ENCODE results near the gene NR2F1.
"Not testable (repeated sequence)": the region's sequence is repeated elsewhere in the genome, so short reads cannot be mapped to it uniquely, and the experiment has no call there.

The NR2F1 gene

DNA sequence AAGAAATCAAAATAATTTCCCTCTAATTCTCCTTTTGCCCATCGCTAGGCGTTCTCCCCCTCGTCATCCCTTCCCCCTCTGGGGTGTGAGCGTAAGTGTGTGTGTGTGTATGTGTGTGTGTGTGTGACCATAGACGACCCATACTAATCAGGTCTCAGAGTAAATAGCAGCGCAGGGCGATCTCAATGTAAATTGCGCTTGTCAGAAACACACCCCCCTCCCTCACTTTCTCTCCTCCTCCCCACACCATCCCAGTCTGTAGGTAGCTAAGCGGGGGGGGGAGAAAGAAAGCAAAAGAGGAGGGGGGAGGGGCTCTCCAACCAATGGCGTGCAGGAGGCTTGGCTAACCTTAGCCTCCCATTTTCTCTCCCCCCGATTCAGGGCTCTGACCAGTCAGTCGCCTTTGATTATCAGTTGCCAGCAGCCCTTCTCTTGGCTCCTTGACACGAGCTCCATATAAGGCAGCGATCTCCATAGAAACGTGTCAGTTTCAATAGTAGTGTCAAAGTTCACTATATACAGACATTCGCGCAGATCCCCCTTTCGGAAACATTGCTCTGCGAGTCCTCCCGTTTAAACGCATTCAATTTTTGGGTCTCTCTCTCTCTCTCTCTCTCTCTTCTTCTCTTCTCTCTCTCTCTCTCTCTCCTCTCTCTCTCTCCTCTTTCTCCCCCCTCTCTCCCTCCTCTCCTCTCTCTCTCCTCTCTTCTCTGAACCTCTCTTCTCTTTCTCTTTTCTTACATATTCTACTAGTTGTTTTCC lies at the start of gene NR2F1:
NR2F1 (plus strand) TSS at position 546 of the 762 bp plus-strand sequence. CDS start 1,802 bp downstream, outside the sequence.
- peak; percentile 89 for DNase-seq

DNA sequence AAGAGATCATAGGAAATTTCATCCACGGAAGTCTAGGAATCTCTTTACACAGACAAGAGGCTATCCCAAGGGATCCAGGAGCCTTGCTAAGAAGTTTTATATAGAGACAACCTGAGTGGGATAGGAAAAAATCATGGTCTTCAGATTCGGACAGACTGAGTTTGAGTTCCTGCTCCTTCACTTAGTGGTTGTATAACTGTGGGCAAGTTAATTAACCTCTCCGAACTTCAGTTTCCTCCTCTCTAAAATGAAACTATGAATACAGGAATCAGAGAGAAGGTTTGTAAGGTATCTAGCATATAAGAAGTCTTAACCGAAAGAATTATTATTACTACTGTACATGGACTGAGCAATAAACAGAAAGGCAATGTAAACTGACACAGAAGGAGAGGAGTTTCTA lies 37.1 kb upstream of the NR2F1 start:
- no peak for DNase-seq

GRCh38 chr5:93549594-93549993 lies 33.4 kb upstream of the NR2F1 start:
- DNase-seq, result not testable (repeated sequence)

DNA sequence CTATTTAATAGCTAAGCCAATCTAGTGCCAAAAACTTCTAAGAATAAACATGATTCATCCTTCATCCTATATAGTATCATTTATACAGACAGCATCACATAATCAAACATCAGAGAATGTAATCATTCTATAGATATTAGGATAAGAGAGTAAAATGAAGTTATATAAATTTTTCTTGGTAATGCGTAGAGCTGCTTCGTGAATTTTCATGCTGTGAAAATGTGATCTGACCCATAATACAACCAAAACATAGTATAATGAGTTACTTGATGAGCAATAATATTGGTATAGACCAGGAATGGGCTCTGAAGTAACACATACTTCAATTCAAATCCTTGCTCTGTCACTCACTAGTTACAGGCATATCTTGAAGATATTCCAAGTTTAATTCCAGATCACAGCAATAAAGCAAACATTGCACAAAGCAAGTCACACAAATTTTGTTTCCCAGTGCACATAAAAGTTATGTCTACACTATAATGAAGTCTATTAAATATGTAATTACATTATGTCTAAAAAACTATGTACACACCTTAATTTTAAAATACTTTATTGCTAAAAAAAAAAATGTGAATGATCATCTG lies 25.9 kb upstream of the NR2F1 start:
- no peak for DNase-seq

DNA sequence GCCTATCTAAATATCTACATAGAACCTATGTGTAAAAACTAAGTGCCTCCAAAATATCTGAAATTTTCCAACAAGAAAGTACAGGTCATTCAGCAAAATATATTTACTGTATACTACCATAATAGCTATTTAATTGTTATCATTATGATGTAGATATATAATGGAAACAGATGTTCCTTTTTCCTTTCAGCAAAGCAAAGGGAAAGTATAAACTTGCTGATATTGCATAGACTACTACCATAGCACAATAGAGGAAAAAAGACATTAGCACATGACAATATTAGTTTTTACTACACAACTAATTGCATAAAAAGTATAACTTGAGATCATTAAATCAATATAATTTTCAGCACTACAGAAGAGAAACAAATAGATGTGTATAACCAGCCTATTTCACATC lies 16.9 kb upstream of the NR2F1 start:
- no peak for DNase-seq

DNA sequence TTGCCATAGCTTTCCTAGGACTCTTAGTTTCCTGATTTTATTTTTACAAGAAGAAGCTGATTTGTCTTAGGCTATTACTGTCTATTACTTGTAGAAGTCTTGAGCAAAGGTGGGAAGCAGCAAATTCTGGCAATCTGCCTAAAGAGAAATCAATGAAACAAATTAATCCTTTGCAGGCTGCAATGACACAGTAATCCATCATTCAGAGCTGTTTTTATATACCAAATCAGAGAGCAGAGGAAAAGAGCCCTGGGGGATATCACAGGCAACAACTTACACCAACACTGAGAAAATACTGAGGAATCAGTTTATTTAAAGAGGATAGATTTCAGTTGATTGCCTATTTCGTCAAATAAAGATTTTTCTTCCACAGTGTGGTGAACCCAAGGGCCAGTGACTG lies 15.6 kb upstream of the NR2F1 start:
- DNase-seq, result no peak

- no peak for DNase-seq
These were observed 13.5 kb upstream of the NR2F1 start for GRCh38 chr5:93569300-93570160.

DNA sequence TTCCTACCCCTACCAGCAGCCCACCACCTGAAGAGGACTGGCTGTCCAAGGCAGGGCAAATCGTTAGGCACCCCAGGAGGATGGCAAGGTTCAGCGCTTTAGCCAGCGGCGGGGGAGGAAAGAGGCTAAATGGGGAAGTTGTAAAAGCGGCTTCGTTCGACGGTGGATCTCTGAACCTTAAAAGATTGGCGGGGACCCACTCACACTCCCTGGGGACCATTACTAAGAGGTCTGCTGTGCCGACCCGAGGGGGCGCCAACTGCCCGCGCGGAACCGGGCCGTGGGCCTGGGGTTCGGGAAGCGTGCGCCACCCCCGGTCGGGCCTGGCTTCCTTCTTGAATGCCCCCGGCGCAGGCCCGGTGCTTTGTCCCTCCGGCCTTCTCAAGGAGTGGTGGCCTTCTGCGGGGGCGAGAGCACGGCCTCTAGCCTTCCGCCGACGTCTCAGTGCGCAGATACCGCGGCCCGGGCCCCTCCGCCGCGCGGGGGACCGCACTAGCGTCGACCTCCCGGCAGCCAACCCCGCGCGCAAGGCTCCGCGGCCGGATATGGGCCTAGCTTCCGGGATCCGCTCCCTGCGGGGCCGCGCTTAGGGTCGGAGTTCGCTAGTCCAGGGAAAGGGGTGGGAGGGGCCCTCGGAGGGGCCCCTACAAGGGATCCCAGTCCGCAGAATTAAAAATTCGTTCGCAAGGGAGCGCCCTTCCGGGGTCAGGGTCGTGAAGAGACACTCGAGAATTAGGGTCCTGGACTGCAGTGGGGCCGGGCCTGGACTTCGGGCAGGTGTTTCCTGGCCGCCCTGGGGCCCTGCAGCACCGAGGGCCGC lies 12.5 kb upstream of the NR2F1 start:
- DNase-seq, result no peak

DNA sequence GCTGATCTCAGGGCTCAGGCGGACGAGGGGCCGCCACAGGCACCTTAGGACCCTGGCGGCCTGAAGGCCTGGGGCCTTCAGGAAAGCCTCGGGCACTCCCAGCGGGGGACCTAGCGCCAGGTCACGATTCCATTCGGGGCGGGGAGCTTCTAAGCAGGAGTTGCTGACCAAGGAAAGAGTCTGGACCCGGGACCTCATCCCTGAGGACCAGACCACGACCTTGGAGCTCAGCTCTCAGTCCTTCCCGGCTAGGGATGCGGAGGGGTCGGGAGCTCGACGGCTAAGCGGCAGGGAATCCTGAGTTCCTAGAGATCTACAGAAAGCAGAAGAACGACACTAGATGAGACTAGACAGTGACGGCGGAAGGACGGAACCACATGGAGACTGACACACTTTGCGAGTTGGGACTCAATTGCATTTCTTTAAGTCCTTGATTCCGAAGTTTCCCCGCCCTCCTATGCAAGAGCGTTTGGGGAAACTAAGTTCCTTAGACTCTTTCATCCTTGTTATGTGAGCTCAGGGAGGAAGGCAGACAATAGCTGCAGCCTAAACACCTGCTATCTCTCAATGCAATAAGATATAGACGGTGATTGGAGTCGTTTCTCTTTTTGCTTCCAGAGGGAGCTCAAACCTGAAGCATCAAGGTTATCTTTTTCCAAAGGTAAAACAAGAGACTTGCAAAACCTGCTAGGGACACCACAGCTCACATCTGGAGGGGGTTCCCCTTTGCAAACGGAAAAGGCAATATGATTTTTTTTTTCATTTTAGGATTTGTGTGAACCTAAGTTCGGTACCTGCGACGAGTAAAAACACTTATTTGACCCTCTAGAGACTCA lies 11.7 kb upstream of the NR2F1 start:
- DNase-seq, result no peak

DNA sequence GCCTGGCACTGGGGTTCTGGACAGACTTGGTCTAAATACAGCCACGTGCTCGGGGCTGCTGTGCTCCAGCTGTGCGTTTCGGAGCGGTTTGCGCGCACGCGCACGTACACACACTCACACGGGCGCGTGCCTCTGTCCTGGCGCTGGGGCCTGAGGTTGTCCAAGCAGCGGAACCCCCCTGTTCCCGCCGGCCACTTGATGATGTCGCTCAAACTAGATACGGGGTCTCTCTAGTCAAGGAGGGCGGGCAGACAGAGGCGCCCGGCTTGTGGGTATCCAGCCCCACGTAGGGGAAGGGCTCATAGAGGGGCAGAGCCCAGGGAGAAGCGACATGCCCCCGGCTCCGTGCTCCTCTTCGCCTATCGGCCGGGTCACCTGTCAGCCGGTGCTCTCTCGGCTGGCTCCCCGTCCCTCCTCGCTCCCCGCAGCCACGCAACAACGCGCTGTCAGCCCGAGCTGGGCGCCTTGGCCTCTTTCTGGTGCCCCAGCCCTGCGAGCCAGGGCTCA lies 10.9 kb upstream of the NR2F1 start:
- DNase-seq, result no peak

DNA sequence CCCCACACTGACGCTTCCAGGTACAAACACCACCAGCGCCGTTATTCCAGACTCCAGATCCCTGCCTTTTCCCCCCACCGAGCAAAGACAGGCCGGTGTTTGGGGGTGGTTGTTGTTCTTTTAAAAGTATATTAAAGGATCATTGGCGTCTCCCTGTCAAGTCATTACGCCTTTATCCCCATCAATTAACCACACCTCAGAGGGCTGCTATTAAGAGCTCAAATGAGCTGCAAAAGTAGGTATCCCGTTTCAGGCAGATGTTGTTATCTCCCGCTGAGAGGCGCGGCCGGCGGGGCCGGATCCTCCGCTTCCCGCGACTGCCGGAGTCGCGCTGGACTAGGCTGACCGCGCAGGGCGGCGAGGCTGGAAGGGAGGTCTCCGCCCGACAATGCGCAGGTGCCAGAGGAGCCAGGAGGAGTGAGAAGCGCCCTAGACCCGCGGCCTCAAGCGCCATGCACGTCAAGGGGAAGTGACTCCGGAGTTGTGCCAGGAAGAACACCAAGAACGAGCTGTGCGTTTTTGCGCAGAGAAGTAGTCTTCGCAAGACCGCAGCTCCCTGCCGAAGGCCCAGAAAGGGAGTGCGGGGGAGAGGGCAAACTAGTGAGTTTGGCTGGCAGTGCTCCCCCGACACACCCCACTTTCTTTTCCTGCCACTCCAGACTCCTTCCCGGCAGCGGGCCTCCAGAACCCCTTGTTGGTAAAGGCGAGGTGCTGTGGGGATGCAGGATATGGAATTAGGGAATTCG lies 10.2 kb upstream of the NR2F1 start:
- no peak for DNase-seq

GRCh38 chr5:93573354-93574351 lies 9.4 kb upstream of the NR2F1 start:
- DNase-seq, result no peak

GRCh38 chr5:93574491-93575305 lies 8.3 kb upstream of the NR2F1 start:
- no peak for DNase-seq

DNA sequence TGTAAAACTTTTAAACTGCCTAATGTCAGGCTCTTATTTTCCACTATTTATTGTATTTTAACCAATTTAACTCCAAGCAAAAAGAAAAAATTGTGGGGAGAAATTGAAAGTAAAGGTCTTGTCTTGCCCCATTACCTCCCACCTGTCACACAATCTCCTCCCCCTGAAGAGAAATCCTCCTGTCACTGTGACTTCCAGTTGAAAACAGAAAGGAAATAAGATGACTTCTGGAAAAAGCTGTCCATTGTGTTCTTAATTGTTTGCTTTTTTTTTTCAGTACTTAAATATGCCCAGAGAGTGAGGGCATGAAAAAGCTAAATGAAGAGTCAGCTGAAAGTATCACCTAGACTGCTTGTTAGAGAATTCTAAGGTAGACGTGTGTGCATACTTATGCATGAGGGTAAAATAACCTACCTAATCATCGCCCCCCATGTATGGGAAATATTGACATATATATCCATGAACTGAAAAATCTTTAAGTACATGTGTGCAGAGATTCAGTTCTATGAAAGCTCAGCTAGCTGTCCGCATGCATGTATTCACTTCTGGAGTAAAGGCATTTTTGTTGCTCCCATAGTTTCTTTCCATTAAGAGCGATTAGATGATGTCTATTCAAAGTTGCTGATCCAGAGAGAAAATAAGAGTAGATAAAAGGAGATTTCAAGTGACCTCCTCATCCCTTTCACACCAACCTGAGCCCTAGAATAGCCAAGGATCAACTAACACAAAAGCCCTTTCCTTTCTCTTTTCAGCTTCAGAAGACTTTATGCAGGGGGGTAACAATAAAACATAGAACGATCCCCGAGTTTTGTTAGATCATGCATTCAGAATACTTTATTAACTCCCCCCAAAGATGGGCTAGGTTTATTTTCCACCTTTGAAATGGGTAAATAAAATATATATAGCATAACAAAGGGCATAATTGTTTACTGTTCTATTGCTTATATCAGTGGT lies 7.3 kb upstream of the NR2F1 start:
- DNase-seq, result no peak

DNA sequence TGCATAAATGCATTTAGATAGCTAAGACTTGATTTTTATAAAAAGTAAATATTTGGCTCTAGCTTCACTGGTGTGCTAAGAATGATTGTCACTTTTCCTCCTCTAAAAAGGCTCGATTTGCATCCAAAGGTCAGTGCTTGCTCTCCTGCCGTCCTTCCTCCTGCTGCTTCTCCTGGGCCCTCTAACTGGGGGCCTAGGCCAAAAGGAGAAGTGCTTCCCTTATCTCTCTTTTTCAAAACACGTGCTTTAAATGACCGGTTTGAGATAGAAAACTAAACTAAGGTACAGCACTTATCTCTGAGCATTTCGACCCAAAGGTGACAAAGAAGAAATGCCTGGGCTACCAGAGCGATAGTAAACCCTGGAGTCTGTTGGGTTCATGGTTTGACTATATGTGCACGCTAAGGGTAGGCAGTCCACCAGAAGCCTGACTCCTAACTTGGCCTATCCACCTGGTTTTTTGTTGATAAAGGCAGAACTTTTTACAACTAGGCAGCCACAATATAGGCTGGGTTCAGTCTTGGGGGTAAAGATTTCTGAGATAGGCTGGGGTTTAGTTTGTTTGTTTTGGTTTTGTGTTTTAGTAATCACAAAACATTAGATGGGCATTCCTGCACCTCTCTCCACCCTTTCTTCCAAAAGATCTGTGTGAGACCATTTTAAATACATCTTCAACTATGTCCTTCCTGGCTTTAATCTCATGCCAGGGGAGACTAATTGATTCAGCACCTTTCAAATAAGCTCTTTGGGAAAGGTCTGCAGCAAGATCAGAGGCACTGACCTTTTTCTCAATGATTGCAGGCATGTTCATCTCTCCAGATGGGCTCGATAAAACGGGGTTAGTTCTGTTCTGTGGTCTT lies 5.8 kb upstream of the NR2F1 start:
- no peak for DNase-seq
